GM12891 (cell line): Measurements from ENCODE around the gene FAM72D.
"Not testable (repeated sequence)": the region's sequence is repeated elsewhere in the genome, so short reads cannot be mapped to it uniquely, and the experiment has no call there.

ENCODE experiments used
- DNase-seq: peaks from one replicate; pipeline ENCODE4 v3.0.0; 2011; ENCODE audit warnings: low spot score; ENCODE audit not compliant: insufficient read length
- FAIRE-seq: peaks from 2 replicates; lab custom pipeline; 2011; peaks lifted over from hg19 to GRCh38; lab: Jason Lieb, UNC

FAM72D gene

DNA sequence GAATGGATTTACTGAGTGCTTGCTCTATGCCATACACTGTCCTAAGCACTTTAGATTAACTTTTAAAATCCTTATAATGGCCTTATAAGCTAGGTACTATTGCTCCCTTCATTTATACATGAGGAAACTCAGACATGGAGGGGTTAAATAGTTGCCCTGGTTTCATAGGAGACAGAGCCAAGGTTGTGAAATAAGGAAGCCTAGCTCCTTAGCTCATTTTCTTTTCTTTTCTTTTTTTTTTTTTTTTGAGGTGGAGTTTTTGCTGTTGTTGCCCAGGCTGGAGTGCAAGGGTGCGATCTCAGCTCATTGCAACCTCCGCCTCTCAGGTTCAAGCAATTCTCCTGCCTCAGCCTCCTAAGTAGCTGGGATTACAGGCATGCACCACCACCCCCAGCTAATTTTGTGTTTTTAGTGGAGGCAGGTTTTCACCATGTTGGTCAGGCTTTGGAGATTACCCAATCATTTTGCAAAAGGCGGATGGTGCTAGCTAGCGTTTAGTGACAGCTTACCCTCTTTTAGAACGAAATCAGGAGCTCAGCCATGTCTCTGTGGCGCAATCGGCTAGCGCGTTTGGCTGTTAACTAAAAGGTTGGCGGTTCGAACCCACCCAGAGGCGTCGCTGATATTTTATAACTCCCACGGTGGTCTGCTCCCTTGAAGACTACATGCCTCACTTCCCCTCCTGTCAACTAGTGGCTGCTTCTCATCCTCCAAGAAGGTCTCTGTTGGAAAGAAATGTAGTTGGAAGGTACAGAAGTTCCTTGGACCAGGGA, 33.1 kb downstream of the FAM72D start:
- DNase-seq, FAIRE-seq: not testable (repeated sequence)

DNA sequence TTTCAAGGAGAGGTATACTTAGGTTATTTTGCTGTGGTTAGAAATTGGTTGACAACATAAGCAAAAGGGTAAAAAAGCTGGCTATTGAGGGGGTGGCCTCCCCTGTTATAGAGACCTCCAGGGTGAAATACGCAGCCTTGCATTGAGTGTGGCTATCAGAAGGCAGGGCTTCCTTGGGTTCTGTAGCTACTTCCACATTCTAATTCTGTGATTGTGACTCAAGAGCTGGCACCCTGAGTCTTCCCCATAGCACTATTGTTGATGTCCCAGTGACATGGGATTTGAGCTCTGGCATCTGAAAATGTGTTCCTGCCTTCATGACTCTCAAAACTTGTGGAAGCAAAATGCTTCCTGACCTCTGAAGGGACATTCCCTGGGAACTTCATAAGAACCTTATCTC, 38.7 kb downstream of the FAM72D start:
- not testable (repeated sequence) for FAIRE-seq, DNase-seq

DNA sequence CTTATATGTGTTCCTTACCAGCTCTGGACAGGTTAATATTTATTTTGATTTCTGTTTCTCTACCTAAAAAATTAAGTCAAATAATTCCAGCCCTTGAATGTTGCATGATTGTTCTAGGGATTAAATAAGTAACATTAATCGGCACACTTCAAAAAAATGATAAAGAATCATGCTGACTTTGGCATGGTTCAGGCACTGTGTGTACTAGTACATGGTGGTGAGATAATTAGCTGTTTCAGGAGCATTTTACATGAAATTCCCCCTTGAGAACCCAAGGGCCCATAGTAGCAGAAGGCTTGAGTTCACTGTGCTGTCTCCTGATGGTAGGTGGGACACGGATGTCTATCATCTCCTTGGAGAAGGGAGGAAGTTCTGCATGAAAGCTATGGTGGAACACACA, 44.8 kb downstream of the FAM72D start:
- not testable (repeated sequence) for FAIRE-seq, DNase-seq

- not testable (repeated sequence) for FAIRE-seq, DNase-seq
These were observed 48.6 kb downstream of the FAM72D start for GRCh38 chr1:145144264-145144913.

GRCh38 chr1:145146308-145146707, 50.5 kb downstream of the FAM72D start:
- DNase-seq, FAIRE-seq: not testable (repeated sequence)

DNA sequence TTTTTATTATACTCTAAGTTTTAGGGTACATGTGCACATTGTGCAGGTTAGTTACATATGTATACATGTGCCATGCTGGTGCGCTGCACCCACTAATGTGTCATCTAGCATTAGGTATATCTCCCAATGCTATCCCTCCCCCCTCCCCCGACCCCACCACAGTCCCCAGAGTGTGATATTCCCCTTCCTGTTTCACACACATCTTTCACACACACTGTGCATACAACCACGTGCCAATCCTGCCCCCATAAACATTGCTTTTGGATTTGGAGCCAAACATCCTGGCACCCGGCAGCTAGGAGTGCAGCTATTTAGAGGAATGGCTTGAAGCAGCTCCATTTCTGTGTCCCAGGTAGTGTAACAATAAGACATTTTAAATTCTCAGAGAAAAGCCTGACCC, 51.4 kb downstream of the FAM72D start:
- DNase-seq, FAIRE-seq: not testable (repeated sequence)

- DNase-seq, FAIRE-seq: not testable (repeated sequence)
These were observed 59.6 kb downstream of the FAM72D start for GRCh38 chr1:145155421-145155820.

GRCh38 chr1:145155873-145156272, 60.1 kb downstream of the FAM72D start:
- DNase-seq, FAIRE-seq: not testable (repeated sequence)

- not testable (repeated sequence) for FAIRE-seq
These were observed 61.3 kb downstream of the FAM72D start for GRCh38 chr1:145156891-145157610.

DNA sequence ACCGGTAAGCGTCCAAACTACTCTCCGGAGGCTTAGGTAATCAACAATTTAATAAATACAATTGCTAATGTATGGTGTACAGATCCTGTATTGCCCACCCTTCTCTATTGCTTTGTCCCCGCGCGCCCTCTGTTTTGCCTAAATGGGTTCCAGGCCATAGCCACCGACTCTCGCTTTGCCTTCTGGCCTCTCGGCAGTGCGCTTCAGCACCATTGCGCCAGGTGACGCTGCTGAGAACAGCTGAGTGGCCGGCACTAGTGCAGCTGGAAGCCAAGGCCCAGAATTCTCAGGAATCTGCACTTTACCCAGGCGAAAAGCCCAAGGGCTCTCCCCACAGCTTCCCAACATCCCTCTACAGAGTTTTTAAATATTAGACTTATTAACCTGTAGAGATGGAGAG, 61.9 kb downstream of the FAM72D start:
- not testable (repeated sequence) for DNase-seq, FAIRE-seq

More at GRCh38 chr1:145156891-145157610, 61.3 kb downstream of the FAM72D start:
- DNase-seq = not testable (repeated sequence)

DNA sequence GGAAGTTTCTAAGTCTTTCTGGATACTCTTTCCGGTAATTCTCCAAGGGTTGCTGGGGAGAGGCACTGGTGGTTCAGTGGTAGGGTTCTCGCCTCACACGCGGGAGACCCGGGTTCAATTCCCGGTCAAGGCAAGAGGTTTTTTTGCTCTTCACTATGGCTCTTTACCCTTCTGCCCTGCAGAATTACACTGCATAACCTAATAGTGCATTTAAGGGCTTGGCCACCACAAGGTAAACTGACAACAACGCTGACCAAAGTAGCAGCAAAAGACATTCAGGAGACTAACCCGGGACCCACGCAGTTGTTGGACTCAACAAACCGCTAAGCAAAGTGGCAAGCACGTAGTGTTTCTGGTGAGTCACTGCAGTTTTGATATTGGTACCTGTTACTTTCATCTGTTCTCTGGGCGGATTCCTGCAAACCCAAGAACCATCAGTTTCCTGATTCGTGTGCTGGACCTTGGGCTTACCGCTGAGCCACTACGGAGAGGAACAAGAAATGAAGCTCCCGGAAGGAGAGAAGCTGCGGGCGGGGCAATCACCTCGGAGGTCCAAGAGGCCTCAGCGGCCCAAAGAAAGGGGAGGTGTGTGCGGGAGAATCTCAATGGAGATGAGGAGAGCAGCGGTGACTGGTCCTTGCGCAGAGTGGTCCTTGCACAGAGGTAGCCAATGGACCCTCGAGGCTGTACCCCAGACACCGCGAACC, 65.4 kb downstream of the FAM72D start:
- FAIRE-seq, DNase-seq: not testable (repeated sequence)
